Stimulated activated CD8-positive, alpha-beta memory T cell treated with anti-CD3 and anti-CD28 coated beads, Interleukin-12 subunit alpha, Interleukin-12 subunit beta, amount 100 ng/mL, for 24 hours (primary cell): ENCODE data around the gene IQUB.
A peak's percentile ranks its signal among the peaks of the same experiment; 100 is the strongest.
"Not testable (repeated sequence)": the region's sequence is repeated elsewhere in the genome, so short reads cannot be mapped to it uniquely, and the experiment has no call there.

Experiments
- DNase-seq: peaks from one replicate; pipeline ENCODE4 v3.0.0-alpha.2; 2020; ENCODE audit errors: extremely low read depth

Gene IQUB

DNA sequence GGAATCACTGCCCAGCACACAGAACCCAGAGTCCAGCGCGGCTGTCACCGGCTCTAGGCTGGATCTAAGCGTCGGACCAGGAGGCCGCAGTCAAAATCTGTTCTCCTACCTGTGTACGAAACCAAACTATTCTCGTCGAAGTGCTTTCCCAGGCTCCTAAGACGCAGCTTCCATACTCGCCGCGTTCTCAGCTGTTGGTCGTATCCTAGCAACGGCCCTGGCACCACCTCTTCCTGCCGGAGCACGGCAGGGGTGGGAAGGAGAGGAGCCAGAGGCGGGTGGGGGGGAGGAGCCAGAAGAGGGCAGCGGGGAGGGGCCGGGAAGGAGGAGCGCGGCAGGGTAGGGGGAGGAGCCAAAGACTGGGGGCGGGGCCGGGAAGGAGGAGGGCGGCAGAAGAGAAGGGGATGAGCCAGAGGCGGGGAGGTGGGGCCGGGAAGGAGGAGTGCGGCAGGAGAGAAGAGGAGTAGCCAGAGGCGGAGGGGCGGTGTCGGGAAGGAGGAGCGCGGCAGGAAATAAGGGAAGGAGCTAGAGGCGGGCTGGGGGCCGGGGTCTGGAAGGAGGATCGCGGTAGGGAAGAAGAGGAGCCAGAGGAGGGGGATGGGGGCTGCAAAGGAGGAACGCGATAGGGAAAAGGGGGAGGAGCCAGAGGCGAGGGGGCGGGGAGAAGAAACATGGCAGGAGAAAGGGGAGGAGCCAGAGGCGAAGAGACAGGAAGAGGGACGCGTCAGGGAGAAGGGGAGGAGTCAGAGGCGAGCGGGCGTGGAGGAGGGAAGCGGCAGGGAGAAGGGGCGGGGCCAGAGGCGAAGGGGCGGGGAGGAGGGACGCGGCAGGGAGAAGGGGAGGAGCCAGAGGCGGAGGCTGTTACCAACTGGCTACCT lies at the start of gene IQUB:
IQUB (minus strand) TSS at position 213 of the 878 bp plus-strand sequence. CDS start 22,255 bp downstream, outside the sequence.
- DNase-seq = peak; percentile 89

DNA sequence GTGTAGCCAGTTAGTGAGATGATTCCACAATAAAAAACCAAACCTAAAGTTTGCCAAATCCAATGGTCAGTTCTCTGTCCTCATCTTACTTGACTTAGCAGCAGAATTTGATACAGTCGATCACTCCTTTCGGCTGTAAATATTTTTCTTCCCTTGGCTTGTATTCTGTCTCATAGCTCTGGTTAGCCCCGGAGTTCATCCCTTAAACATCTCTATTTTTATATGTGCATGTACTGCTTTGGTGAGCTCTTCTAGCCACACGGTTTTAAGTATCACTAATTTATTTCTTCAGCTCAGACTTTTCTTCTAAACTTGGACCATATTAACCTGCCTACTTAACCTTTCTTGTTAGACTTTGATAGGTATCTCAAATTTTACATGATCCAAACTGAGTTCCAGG lies 49.4 kb upstream of the IQUB start:
- no peak for DNase-seq

GRCh38 chr7:123581162-123581459 lies 46.7 kb upstream of the IQUB start:
- no peak for DNase-seq

DNA sequence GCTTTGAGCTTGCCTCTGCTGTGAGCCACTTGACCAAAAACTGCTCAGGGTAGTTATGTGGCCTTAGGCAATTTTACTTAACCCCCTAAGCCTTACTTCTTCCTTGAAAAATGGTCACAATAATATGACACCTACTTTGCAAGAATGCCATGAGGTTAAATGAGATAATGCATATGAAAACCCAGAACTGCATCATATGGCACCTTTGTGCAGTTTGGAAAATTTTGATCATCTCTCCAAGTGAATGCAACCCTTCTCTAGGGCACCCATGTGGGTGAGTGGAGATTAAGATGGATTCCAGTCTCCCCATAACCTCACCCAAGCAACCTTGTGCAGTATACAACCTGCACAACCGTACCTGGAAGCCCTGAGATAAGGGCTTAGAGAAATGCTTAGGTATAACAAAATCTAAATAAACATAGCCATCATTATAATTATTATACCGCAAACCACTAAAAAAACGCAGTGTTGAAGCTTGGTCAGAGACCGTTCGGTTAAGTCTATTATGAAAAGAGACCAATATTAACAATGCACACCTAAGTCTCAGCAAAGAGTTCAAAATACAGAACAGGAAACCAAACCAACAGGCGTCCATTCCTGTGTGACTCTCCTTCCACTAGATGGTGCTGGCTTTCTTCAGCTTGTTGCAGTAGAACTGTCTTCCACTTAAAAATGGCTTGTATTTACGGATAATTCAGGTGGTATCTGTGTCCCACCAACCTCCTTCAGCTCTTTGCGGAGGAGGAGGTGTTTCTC lies 46.2 kb upstream of the IQUB start:
- DNase-seq = no peak

GRCh38 chr7:123579416-123579815 lies 45.0 kb upstream of the IQUB start:
- DNase-seq = no peak

- no peak for DNase-seq
These were observed 39.6 kb upstream of the IQUB start for GRCh38 chr7:123573896-123574467.

DNA sequence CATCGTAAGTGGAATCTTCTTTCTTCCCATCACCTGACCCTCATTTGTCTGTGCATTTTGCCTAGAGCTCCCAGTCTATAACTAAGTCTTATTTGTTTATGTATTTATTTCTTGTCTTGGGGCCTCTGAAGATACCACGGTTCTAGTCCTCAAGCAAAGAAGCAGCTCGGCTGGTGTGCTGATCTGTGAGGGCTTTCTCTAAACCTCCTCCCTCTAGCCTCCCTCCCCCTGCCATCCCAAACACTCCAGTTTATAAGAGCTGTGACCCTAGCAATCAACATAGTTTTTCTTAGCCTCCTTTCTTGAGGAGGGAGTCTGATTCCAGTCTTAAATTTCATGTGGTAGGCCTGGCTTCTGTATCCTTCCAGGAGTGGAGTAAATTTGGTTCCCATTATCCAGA lies 38.9 kb upstream of the IQUB start:
- DNase-seq = no peak

DNA sequence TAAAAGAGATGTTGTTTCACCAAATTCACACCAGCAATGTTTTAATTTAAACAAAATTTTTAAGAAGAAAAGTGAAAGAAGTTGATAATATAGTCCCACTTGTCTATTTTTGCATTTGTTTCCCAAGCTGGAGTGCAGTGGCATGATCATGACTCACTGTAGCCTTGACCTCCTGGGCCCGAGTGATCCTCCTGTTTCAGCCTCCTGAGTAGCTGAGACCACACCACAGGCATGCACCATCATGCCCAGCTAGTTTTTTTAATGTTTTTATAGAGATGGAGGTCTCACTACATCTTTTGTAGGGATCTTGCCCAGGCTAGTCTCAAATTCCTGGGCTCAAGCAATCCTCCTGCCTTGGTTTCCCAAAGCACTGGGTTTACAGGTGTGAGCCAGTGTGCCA lies 37.3 kb upstream of the IQUB start:
- no peak for DNase-seq

- DNase-seq = no peak
These were observed 36.8 kb upstream of the IQUB start for GRCh38 chr7:123571187-123571586.

- no peak for DNase-seq
These were observed 36.2 kb upstream of the IQUB start for GRCh38 chr7:123570390-123571182.

DNA sequence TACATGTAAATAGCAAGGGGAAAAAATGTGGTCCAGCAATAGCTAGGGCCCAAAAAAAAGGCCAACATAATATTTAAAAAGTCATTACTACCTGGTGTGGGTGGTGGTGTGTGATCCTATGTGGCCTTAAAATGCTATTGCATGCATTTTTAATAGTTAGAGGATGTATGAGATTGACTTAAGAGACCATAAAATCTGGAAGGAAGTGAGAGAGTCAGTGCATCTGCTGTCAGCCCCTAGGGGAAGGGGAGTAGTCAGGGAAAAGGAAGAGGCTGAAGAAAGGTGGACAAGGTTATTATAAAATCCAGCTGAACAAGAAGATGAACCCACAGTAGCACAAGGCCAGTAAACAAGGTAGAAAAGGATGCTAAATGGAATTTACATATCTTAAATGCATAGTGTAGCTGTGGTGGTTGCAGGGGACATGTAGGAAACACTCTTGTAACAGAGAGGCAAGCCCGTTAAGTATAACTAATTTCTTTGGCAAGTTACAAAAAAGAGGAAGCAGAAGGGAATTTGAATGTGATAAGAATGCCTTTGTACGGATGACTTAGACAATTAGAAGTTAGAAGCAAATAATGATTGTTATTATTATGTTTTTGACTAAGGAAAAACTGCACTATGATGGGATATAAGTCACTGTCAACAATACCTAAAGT lies 35.1 kb upstream of the IQUB start:
- no peak for DNase-seq

GRCh38 chr7:123562121-123562520 lies 27.7 kb upstream of the IQUB start:
- no peak for DNase-seq

GRCh38 chr7:123558289-123558874 lies 24.0 kb upstream of the IQUB start:
- no peak for DNase-seq

GRCh38 chr7:123557398-123558288 lies 23.2 kb upstream of the IQUB start, which contains the start of gene NDUFA5:
NDUFA5 (minus strand) TSS chr7:123557818; CDS start chr7:123557795, 23 bp downstream.
- peak; percentile 82 for DNase-seq

DNA sequence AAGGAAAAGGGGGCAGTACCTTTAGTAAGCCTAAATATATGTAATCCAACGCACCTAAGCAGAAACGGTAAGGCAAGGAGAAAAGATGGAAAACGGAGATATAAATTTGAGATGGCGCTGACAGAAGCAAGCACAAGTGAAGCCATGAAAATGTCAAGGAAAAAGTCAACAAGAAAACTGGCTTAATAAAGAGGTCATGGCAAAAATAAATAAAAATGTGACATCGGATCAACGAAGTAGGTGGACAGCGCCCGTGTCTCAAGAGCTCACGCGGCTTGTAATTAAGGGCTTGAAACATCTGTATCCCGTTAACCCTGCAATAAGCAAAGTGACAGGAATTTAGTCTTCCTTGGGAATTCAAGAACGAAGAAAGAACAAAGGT lies 22.6 kb upstream of the IQUB start:
- no peak for DNase-seq

DNA sequence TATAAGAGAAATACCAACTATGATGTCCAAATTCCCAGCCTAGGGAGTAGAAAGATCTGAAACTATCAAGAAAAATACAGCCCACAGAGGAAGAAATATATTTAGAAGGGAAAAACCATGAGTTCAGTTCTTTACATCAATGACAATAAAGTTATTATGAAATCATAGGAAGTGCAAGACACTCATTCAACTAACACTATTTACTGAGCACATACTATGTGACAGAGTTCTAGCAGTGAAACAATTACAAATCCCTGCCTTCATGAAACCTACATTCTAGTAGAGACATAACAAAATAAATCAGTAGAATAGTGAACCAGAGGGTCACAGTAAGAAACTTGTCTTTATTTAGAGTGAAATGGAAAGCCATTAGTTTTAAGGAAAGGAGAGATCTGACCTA lies 21.1 kb upstream of the IQUB start:
- no peak for DNase-seq

GRCh38 chr7:123553159-123553558 lies 18.8 kb upstream of the IQUB start:
- DNase-seq = no peak

DNA sequence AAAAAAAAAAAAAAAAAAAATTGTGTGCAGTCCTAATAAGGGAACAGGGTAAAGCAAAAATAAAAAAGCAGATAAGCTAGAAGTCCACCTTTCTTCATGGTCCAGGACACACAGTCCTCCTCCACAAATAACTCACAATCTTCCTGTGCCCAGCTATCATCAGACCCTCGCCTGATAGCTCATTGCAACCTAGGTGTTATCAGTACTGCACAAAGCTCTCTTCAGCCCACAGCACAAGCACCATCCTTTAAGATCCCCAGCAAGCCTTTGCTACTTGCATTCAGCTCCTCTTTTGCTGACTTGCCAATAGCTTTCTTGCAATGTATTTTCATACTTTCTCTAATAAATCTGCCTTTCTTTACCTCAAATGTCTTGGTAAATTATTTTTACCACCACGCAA lies 18.2 kb upstream of the IQUB start:
- no peak for DNase-seq

- not testable (repeated sequence) for DNase-seq
These were observed 17.7 kb upstream of the IQUB start for GRCh38 chr7:123552134-123552533.

DNA sequence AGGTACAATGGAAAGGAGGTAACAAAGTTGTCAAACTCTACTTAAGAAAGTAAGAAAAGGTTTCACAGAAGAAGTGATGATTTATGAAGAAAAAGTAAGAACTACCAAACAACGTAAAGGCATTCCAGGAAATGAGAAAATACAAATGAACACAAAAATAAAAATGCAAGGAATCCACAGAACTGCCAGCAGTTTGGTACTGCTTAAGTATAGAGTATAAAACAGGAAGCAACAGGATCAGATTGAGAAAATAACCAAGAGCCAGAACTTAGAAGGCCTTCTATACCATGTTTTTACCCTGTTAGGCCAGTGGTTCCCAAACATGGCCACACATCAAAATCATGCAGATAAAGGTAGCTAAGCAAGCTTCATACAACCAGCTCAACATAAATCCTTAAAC lies 14.0 kb upstream of the IQUB start:
- no peak for DNase-seq
